Upper lobe of left lung (tissue), 6 donors: Measurements from ENCODE around the gene IMMP2L. TPM values are rescaled to one million over a fixed set of nuclear protein-coding genes. Genes with fewer than 3 reads are reported as not detected.

Source experiments
- ATAC-seq, 2 donors: fragments of 200-7000 bp; cut with Tn5 transposase; one replicate each; pipeline ENCODE4 v1.9.1; 2022; ENCODE audit warnings: mild to moderate bottlenecking in 2 of 2, moderate library complexity in 2 of 2; ENCODE audit not compliant: low FRiP score in 2 of 2
- DNase-seq, 2 donors: peaks; one replicate each; pipeline ENCODE4 v3.0.0-alpha.2; 2019 to 2020
- H3K27ac ChIP-seq, 4 donors: fragments of 200-600 bp; sonication (generic); one replicate each; pipeline ENCODE4 v1.5.1; 2016 to 2019
- H3K27me3 ChIP-seq, 4 donors: fragments of 200-600 bp; sonication (generic); one replicate each; pipeline ENCODE4 v1.5.1; 2017 to 2019
- H3K36me3 ChIP-seq, 4 donors: fragments of 200-600 bp; sonication (generic); one replicate each; pipeline ENCODE4 v1.5.1; 2016 to 2019
- H3K4me1 ChIP-seq, 4 donors: fragments of 200-600 bp; sonication (generic); one replicate each; pipeline ENCODE4 v1.5.1; 2018 to 2019
- H3K4me3 ChIP-seq, 4 donors: fragments of 200-600 bp; sonication (generic); one replicate each; pipeline ENCODE4 v1.5.1; 2017 to 2019; ENCODE audit warnings: mild to moderate bottlenecking in 2 of 4, moderate library complexity in 1 of 4
- H3K9me3 ChIP-seq, 4 donors: fragments of 200-600 bp; sonication (generic); one replicate each; pipeline ENCODE4 v1.5.1; 2018 to 2019
- CTCF ChIP-seq, 6 experiments: fragments of 450-650 bp in 4 of 6; fragments of 200-600 bp in 2 of 6; sonication (generic) in 2 of 6; IDR thresholded peaks; one replicate each; pipeline ENCODE4 v1.5.1; 2016 to 2019; ENCODE audit warnings: antibody characterized with exemption in 6 of 6
- EP300 ChIP-seq, 4 donors: sonication (generic); formaldehyde crosslinking; IDR thresholded peaks; one replicate each; pipeline ENCODE4 v1.5.1; 2017; ENCODE audit warnings: antibody characterized with exemption in 4 of 4, control low read depth in 2 of 4
- POLR2A ChIP-seq, 4 donors: fragments of 450-650 bp; IDR thresholded peaks; one replicate each; pipeline ENCODE4 v1.5.1; 2016 to 2017; ENCODE audit warnings: antibody characterized with exemption in 4 of 4, mild to moderate bottlenecking in 2 of 4
- POLR2AphosphoS5 ChIP-seq, 2 donors: sonication (generic); formaldehyde crosslinking; IDR thresholded peaks; one replicate each; pipeline ENCODE4 v1.5.1; 2017; ENCODE audit warnings: antibody characterized with exemption in 2 of 2
- WGBS, 2 donors: methylation state at CpG; one replicate each; pipeline ENCODE4 v1.1.5; 2017 to 2018; 5-methylcytosine and 5-hydroxymethylcytosine counted together
- total RNA-seq, 6 donors: library from RNA; depleted of rRNA in 4 of 6; stranded (reverse); fragments of >200 nt in 4 of 6; gene quantifications; one replicate each; pipeline versions ENCODE4 v1.1.0 to v1.2.1, GENCODE V29; 2016 to 2021
- donor health status: DM: no; HTN: no; CAD: no; lungs with moderate emphysema.
- donor health status: DM: no; HTN: yes; CAD: no; lungs with severe emphysema.

IMMP2L gene
- total RNA-seq, 6 donors from 2014 or later = 7.1 to 17.5 (median 11.3) TPM

GRCh38 chr7:110698576-110698975 is 863.7 kb downstream of the IMMP2L start:
- no peaks in the 10 kb centered on the region for H3K36me3 ChIP-seq
- H3K9me3 ChIP-seq = no peaks in the 10 kb centered on the region
- H3K27me3 ChIP-seq = no peaks in the 10 kb centered on the region
- no peaks in the 10 kb centered on the region for H3K4me1 ChIP-seq
- H3K4me3 ChIP-seq = no peak overlapping the region
- TF ChIP-seq CTCF (IDR thresholded peaks at IDR 0.05) (no peak), EP300 (IDR thresholded peaks at IDR 0.05) (no peak), POLR2A (IDR thresholded peaks at IDR 0.05) (no peak), POLR2AphosphoS5 (IDR thresholded peaks at IDR 0.05) (no peak)
- no peak overlapping the region for H3K27ac ChIP-seq
- DNase-seq (no peak), ATAC-seq (no peak)
- 76 to 78% methylated on average over 3 of the region's 3 CpGs for WGBS, 2 donors

GRCh38 chr7:110693344-110693743 is 868.9 kb downstream of the IMMP2L start:
- Histone ChIP-seq H3K4me3 (no peak overlapping the region), H3K9me3 (no peaks in the 10 kb centered on the region), H3K27ac (no peak overlapping the region), H3K27me3 (no peaks in the 10 kb centered on the region), H3K4me1 (no peaks in the 10 kb centered on the region), H3K36me3 (no peaks in the 10 kb centered on the region)
- TF ChIP-seq POLR2A (IDR thresholded peaks at IDR 0.05) = no peak
- no peak for TF ChIP-seq EP300 (IDR thresholded peaks at IDR 0.05)
- TF ChIP-seq POLR2AphosphoS5 (IDR thresholded peaks at IDR 0.05) = no peak
- TF ChIP-seq CTCF (IDR thresholded peaks at IDR 0.05) = no peak
- DNase-seq = no peak
- ATAC-seq = no peak

- H3K27ac ChIP-seq = no peak overlapping the region
- no peaks in the 10 kb centered on the region for H3K27me3 ChIP-seq
- H3K4me3 ChIP-seq = no peak overlapping the region
- ATAC-seq (no peak), DNase-seq (no peak)
- WGBS, 2 donors = 83 to 91% methylated on average over 2 of the region's 2 CpGs
- no peaks in the 10 kb centered on the region for H3K4me1 ChIP-seq
- H3K9me3 ChIP-seq = peaks cover 0 to 5% (median 0%) of the 10 kb centered on the region in 4 donors
- no peaks in the 10 kb centered on the region for H3K36me3 ChIP-seq
- TF ChIP-seq POLR2AphosphoS5 (IDR thresholded peaks at IDR 0.05) (no peak), CTCF (IDR thresholded peaks at IDR 0.05) (no peak), EP300 (IDR thresholded peaks at IDR 0.05) (no peak), POLR2A (IDR thresholded peaks at IDR 0.05) (no peak)
Observed at GRCh38 chr7:110688908-110689307, 873.4 kb downstream of the IMMP2L start.

- no peak for DNase-seq
- no peak for TF ChIP-seq CTCF (IDR thresholded peaks at IDR 0.05)
- ATAC-seq = no peak
- Histone ChIP-seq H3K27ac (no peak overlapping the region), H3K27me3 (no peaks in the 10 kb centered on the region), H3K36me3 (no peaks in the 10 kb centered on the region), H3K4me3 (no peak overlapping the region), H3K9me3 (peaks cover 0 to 5% (median 0%) of the 10 kb centered on the region in 4 donors), H3K4me1 (no peaks in the 10 kb centered on the region)
Observed at GRCh38 chr7:110685899-110686298, 876.4 kb downstream of the IMMP2L start.

- WGBS, 2 donors = 40 to 79% methylated on average over 1 of the region's 1 CpG
Observed at GRCh38 chr7:110681941-110682340, 880.4 kb downstream of the IMMP2L start.

More at GRCh38 chr7:110681941-110682340, 880.4 kb downstream of the IMMP2L start:
- TF ChIP-seq POLR2AphosphoS5 (IDR thresholded peaks at IDR 0.05) (no peak), POLR2A (IDR thresholded peaks at IDR 0.05) (no peak), EP300 (IDR thresholded peaks at IDR 0.05) (no peak), CTCF (IDR thresholded peaks at IDR 0.05) (no peak)
- no peaks in the 10 kb centered on the region for H3K27me3 ChIP-seq
- no peaks in the 10 kb centered on the region for H3K4me1 ChIP-seq
- H3K27ac ChIP-seq = no peak overlapping the region
- no peaks in the 10 kb centered on the region for H3K36me3 ChIP-seq
- ATAC-seq (no peak), DNase-seq (no peak)
- H3K9me3 ChIP-seq = no peaks in the 10 kb centered on the region
- H3K4me3 ChIP-seq = no peak overlapping the region
